ENCODE measurements around the gene AXIN2. TPM values are rescaled to one million over a fixed set of nuclear protein-coding genes. Genes with fewer than 3 reads are reported as not detected.
A peak's percentile ranks its signal among the peaks of the same experiment; 100 is the strongest.

The AXIN2 gene
- total RNA-seq, 1 donor from 2014 or later: 53.4 TPM

- Histone ChIP-seq H3K27me3 (ENCODE audit: low read depth) (no peaks in the 10 kb centered on the region), H3K9me3 (no peaks in the 10 kb centered on the region), H3K4me1 (peaks cover 33% of the 10 kb centered on the region), H3K4me3 (no peak overlapping the region), H3K27ac (no peak overlapping the region), H3K36me3 (peaks cover 93% of the 10 kb centered on the region)
- no peak for DNase-seq
- no peak for TF ChIP-seq CTCF (IDR thresholded peaks at IDR 0.05)
- intact Hi-C loops (cut with DNase I): no loop called here
- peak; percentile 23 to 38 for ATAC-seq
Measured at GRCh38 chr17:65537845-65538674, 23.4 kb downstream of the AXIN2 start.

- intact Hi-C loops (cut with DNase I): no loop called here
- no peaks in the 10 kb centered on the region for H3K27me3 ChIP-seq (ENCODE audit: low read depth)
- H3K9me3 ChIP-seq: no peaks in the 10 kb centered on the region
- TF ChIP-seq CTCF (IDR thresholded peaks at IDR 0.05): no peak
- H3K36me3 ChIP-seq: peaks cover 96% of the 10 kb centered on the region
- DNase-seq (no peak), ATAC-seq (peak; percentile 6 to 10)
- peaks cover 33% of the 10 kb centered on the region for H3K4me1 ChIP-seq
- H3K27ac ChIP-seq: no peak overlapping the region
- H3K4me3 ChIP-seq: no peak overlapping the region
Measured at GRCh38 chr17:65537343-65537844, 24.1 kb downstream of the AXIN2 start.

GRCh38 chr17:65536573-65537342 is 24.7 kb downstream of the AXIN2 start:
- TF ChIP-seq CTCF (IDR thresholded peaks at IDR 0.05): no peak
- Histone ChIP-seq H3K9me3 (no peaks in the 10 kb centered on the region), H3K36me3 (peaks cover 99% of the 10 kb centered on the region), H3K27ac (no peak overlapping the region), H3K4me3 (no peak overlapping the region), H3K27me3 (ENCODE audit: low read depth) (no peaks in the 10 kb centered on the region), H3K4me1 (peaks cover 35% of the 10 kb centered on the region)
- ATAC-seq (no peak), DNase-seq (no peak)
- intact Hi-C loops (cut with DNase I): no loop called here

- no peak overlapping the region for H3K4me3 ChIP-seq
- no peak for TF ChIP-seq CTCF (IDR thresholded peaks at IDR 0.05)
- H3K27ac ChIP-seq: no peak overlapping the region
- no peak for DNase-seq
- no peak for ATAC-seq
- H3K36me3 ChIP-seq: peaks cover 93% of the 10 kb centered on the region
- intact Hi-C loops (cut with DNase I): no loop called here
- peaks cover 43% of the 10 kb centered on the region for H3K4me1 ChIP-seq
- no peaks in the 10 kb centered on the region for H3K9me3 ChIP-seq
- H3K27me3 ChIP-seq (ENCODE audit: low read depth): no peaks in the 10 kb centered on the region
Measured at GRCh38 chr17:65535777-65536572, 25.5 kb downstream of the AXIN2 start.

GRCh38 chr17:65533852-65534457 is 27.5 kb downstream of the AXIN2 start:
- H3K27me3 ChIP-seq (ENCODE audit: low read depth): no peaks in the 10 kb centered on the region
- TF ChIP-seq CTCF (IDR thresholded peaks at IDR 0.05): no peak
- no peak overlapping the region for H3K4me3 ChIP-seq
- intact Hi-C loops (cut with DNase I): no loop called here
- ATAC-seq (no peak), DNase-seq (no peak)
- H3K27ac ChIP-seq: peak overlapping the region; percentile 71
- no peaks in the 10 kb centered on the region for H3K9me3 ChIP-seq
- peaks cover 53% of the 10 kb centered on the region for H3K4me1 ChIP-seq
- peaks cover 89% of the 10 kb centered on the region for H3K36me3 ChIP-seq

All from lower lobe of right lung (tissue), 2 donors.